Activated CD8-positive, alpha-beta memory T cell treated with anti-CD3 and anti-CD28 coated beads, Interleukin-2, amount 50 U/mL, for 48 hours (primary cell): ENCODE results near the gene CRAMP1.

Experiments used
- DNase-seq: peaks from one replicate; pipeline ENCODE4 v3.0.0-alpha.2; 2020

The CRAMP1 gene

GRCh38 chr16:1657841-1658240 lies 45.7 kb downstream of the CRAMP1 start:
- DNase-seq, result no peak

GRCh38 chr16:1659031-1659430 lies 46.9 kb downstream of the CRAMP1 start:
- no peak for DNase-seq

GRCh38 chr16:1661826-1662225 lies 49.7 kb downstream of the CRAMP1 start:
- DNase-seq, result no peak

GRCh38 chr16:1662543-1662942 lies 50.4 kb downstream of the CRAMP1 start:
- no peak for DNase-seq

GRCh38 chr16:1665829-1666228 lies 53.7 kb downstream of the CRAMP1 start:
- no peak for DNase-seq

GRCh38 chr16:1666316-1666715 lies 54.2 kb downstream of the CRAMP1 start:
- no peak for DNase-seq

GRCh38 chr16:1667271-1667670 lies 55.1 kb downstream of the CRAMP1 start:
- no peak for DNase-seq

- DNase-seq, result no peak
Observed at GRCh38 chr16:1667916-1668315, 55.8 kb downstream of the CRAMP1 start.

- DNase-seq, result no peak
Observed at GRCh38 chr16:1668612-1669319, 56.6 kb downstream of the CRAMP1 start.

GRCh38 chr16:1669698-1670097 lies 57.5 kb downstream of the CRAMP1 start:
- no peak for DNase-seq

GRCh38 chr16:1670371-1670770 lies 58.2 kb downstream of the CRAMP1 start:
- no peak for DNase-seq

GRCh38 chr16:1670866-1671265 lies 58.7 kb downstream of the CRAMP1 start:
- no peak for DNase-seq

- DNase-seq, result no peak
Observed at GRCh38 chr16:1673424-1674151, 61.4 kb downstream of the CRAMP1 start.

GRCh38 chr16:1674306-1674705 lies 62.1 kb downstream of the CRAMP1 start:
- no peak for DNase-seq

- no peak for DNase-seq
Observed at GRCh38 chr16:1674751-1675664, 62.8 kb downstream of the CRAMP1 start.

- DNase-seq, result no peak
Observed at GRCh38 chr16:1676661-1677060, 64.5 kb downstream of the CRAMP1 start.

- no peak for DNase-seq
Observed at GRCh38 chr16:1677339-1677738, 65.2 kb downstream of the CRAMP1 start.

GRCh38 chr16:1677942-1678499 lies 65.9 kb downstream of the CRAMP1 start, which contains the start of gene JPT2:
Gene JPT2 (plus strand): TSS chr16:1678279. CDS start chr16:1678313, 34 bp downstream.
- peak; percentile 98 for DNase-seq

- DNase-seq, result peak; percentile 73
Observed at GRCh38 chr16:1678500-1679098, 66.4 kb downstream of the CRAMP1 start.

- no peak for DNase-seq
Observed at GRCh38 chr16:1680361-1680760, 68.2 kb downstream of the CRAMP1 start.

- no peak for DNase-seq
Observed at GRCh38 chr16:1681032-1681431, 68.9 kb downstream of the CRAMP1 start.
